Measurements from ENCODE around the gene CUL5. TPM values are rescaled to one million over a fixed set of nuclear protein-coding genes. Genes with fewer than 3 reads are reported as not detected.

The CUL5 gene
- total and polyA plus RNA-seq, 2 of the 8 experiments (the other 6 are each of a cell fraction or from before 2014, with no cell fraction given): 4.9 to 31.8 TPM

DNA sequence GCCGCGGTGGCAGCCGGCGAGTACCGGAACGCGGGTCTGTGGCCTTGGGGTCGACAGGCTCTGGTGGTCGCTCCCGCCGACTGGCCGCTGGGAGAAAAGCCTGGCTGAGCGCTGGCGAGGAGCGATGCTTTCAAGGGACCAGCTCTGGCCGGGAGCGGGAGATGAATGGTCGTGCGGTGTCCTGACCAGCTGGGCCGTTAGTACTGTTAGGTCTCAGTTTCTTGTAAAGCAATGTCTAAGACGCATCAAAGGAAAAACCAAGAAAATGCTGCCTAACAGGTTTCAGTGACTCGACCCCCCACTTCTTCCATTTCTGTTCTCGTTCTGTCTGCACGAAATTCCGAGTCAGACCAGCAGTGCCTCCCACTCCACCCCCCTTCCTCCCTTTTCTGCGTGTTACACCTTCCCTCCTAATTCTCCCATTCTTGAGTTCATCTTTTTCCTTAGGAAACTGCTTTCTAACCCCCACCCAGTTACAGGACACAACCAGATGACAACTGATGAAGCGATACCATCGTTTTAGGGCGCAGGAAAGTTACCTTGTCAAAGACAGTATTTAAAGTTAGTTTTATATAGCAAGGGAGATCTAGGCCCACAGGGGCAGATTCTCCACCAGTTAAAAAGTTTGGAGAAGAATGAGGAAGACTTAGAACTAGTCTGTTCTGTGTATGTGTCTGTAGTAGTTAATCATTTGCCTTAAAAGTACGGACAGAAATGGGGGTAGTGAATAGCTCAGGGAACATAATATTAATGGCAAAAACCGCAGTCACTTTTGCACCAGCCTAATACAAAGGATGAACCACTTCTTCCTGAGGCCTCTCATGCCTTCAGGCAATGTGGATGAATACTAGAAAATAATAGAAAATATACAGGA lies 1.0 kb downstream of the CUL5 start:
- Histone ChIP-seq H4K5ac (ENCODE audit: insufficient read length, low read depth, low read length) (peak overlapping the region; percentile 65), H2AFZ (ENCODE audit: low read length) (peak overlapping the region; percentile 91; the same call in 1 of the 2 replicates)
- TF ChIP-seq CBX8 (IDR thresholded peaks at IDR 0.05; ENCODE audit: borderline replicate concordance, low read depth, low read length): no peak
- no peak for TF ChIP-seq SUZ12 (IDR thresholded peaks at IDR 0.05; ENCODE audit: low read length)
- TF ChIP-seq ASH2L (IDR thresholded peaks at IDR 0.05; ENCODE audit: low read length): peak; percentile 46
- TF ChIP-seq KDM1A (IDR thresholded peaks at IDR 0.05; ENCODE audit: borderline replicate concordance, low read length): no peak
- 0 out of 2 replicates have a peak, but pooled peaks have one; percentile 39 for TF ChIP-seq SP1 (IDR thresholded peaks at IDR 0.05; ENCODE audit: low read depth, low read length)
- no peak for TF ChIP-seq BCL11A (IDR thresholded peaks at IDR 0.05; ENCODE audit: low read depth in 2 of 2, low read length in 2 of 2)
- TF ChIP-seq GABPA (IDR thresholded peaks at IDR 0.05; ENCODE audit: borderline replicate concordance, insufficient read depth, low read length): no peak
- TF ChIP-seq TBP (IDR thresholded peaks at IDR 0.05; ENCODE audit: low read depth, low read length): 0 out of 2 replicates have a peak, but pooled peaks have one; percentile 8
- TF ChIP-seq POLR2A (IDR thresholded peaks at IDR 0.05; ENCODE audit: control extremely low read depth in 1 of 2, low read depth in 2 of 2, low read length in 2 of 2): no peak
- TF ChIP-seq RBBP5 (IDR thresholded peaks at IDR 0.05; ENCODE audit: borderline replicate concordance, low read depth, low read length): no peak
- TF ChIP-seq GTF2F1 (IDR thresholded peaks at IDR 0.05; ENCODE audit: borderline replicate concordance, low read depth, low read length): no peak

More for the DNA sequence above, 1.0 kb downstream of the CUL5 start:
- no peaks in the 10 kb centered on the region for H3K36me3 ChIP-seq (ENCODE audit: control insufficient read depth in 2 of 4, insufficient read depth in 4 of 4, low read length in 3 of 4)
- H3K4ac ChIP-seq (replicated peaks; ENCODE audit: insufficient read length, low read depth, low read length): no peak overlapping the region
- H3K4me2 ChIP-seq (ENCODE audit: insufficient read depth in 1 of 2, low read depth in 2 of 2, low read length in 2 of 2): peak overlapping the region; percentile 76 to 95
- FAIRE-seq: no peak
- peak overlapping the region; percentile 96 for H2BK5ac ChIP-seq (ENCODE audit: low read depth, low read length)
- peak overlapping the region; percentile 86 to 99 (median 97) for H3K9ac ChIP-seq (replicated peaks in 1 of 4; ENCODE audit: extremely low read depth in 1 of 4, low read depth in 3 of 4, low read length in 3 of 4)
- H3K23ac ChIP-seq (ENCODE audit: insufficient read length): no peak overlapping the region
- CTCF ChIA-PET (ENCODE audit: partially characterized antibody): interaction anchor here (0.7 to 4.7 kb wide), 21 partner anchors 10 to 138 kb away, joined by 3 to 57 read pairs (median 4); no protein-coding TSS in a partner anchor
- peak overlapping the region; percentile 5 for H4K91ac ChIP-seq (replicated peaks; ENCODE audit: insufficient read length, low read length)
- H3K56ac ChIP-seq (replicated peaks; ENCODE audit: insufficient read length, low read depth, low read length): peak overlapping the region; percentile 75
- H3K4me3 ChIP-seq (ENCODE audit: extremely low read depth in 1 of 4, insufficient read depth in 2 of 4, low read depth in 3 of 4, low read length in 4 of 4): peak overlapping the region; percentile 79 to 100 (median 95)
- no peak overlapping the region for H2BK20ac ChIP-seq (ENCODE audit: low read length)
- WGBS, 2 experiments (ENCODE audit: extremely low coverage in 1 of 2, insufficient coverage in 1 of 2, insufficient read length in 1 of 2, insufficient replicate concordance in 2 of 2, low coverage in 1 of 2, low lambda C conversion rate in 2 of 2, missing lambda C conversion rate in 1 of 2): 11% methylated on average over 30 of the region's 31 CpGs; no CpG with 5 or more reads in 1 of the 2 experiments
- H3K18ac ChIP-seq (ENCODE audit: extremely low read depth, low read length): peak overlapping the region; percentile 85; the same call in 1 of the 2 replicates
- peak overlapping the region; percentile 92 for H3K27ac ChIP-seq (ENCODE audit: low read depth, low read length)
- H2AK5ac ChIP-seq (ENCODE audit: low read depth, low read length): no peak overlapping the region; the same call in 1 of the 2 replicates
- H3K27me3 ChIP-seq (replicated peaks in 1 of 4; ENCODE audit: control insufficient read depth in 3 of 4, extremely low read depth in 1 of 4, insufficient read depth in 3 of 4, low read length in 3 of 4): no peaks in the 10 kb centered on the region
- POLR2A ChIA-PET (ENCODE audit: partially characterized antibody): interaction anchor here (0.8 to 2.3 kb wide), 22 partner anchors 8 to 213 kb away, joined by 3 to 22 read pairs (median 4); partner anchors contain the start of genes ACAT1, ATM and NPAT
- peaks cover 4% of the 10 kb centered on the region for H3K79me1 ChIP-seq (ENCODE audit: low read depth, low read length)
- no peak overlapping the region for H2BK120ac ChIP-seq (replicated peaks; ENCODE audit: low read depth, low read length)
- H3K79me2 ChIP-seq (ENCODE audit: control insufficient read depth in 1 of 2, insufficient read depth in 2 of 2, low read length in 2 of 2): peaks cover 12 to 55% of the 10 kb centered on the region in 2 experiments
- no peak overlapping the region for H3K14ac ChIP-seq (ENCODE audit: insufficient read length)
- H4K8ac ChIP-seq (ENCODE audit: extremely low read depth, insufficient read depth, low read length): peak overlapping the region; percentile 99; the same call in 1 of the 2 replicates
- DNase-seq (ENCODE audit: low read depth in 1 of 2, low spot score in 2 of 2): no peak
- H3K4me1 ChIP-seq (replicated peaks in 1 of 4; ENCODE audit: control insufficient read depth in 3 of 4, insufficient read depth in 4 of 4, low read length in 3 of 4): peaks cover 0 to 7% (median 3%) of the 10 kb centered on the region in 4 experiments; a peak in 4 of 7 replicates
- no peak overlapping the region for H2BK15ac ChIP-seq (ENCODE audit: low read length)
- H3K23me2 ChIP-seq (ENCODE audit: low read depth, low read length): peaks cover 5% of the 10 kb centered on the region; the same call in 1 of the 2 replicates
- H4K20me1 ChIP-seq (replicated peaks in 1 of 2; ENCODE audit: control insufficient read depth in 1 of 2, insufficient read depth in 2 of 2, low read length in 2 of 2): peaks cover 0 to 1% of the 10 kb centered on the region in 2 experiments
- H2BK12ac ChIP-seq (ENCODE audit: low read depth, low read length): peak overlapping the region; percentile 62; the same call in 1 of the 2 replicates
- H3K9me3 ChIP-seq (ENCODE audit: insufficient read depth in 2 of 2, low read depth in 1 of 2, low read length in 1 of 2): no peaks in the 10 kb centered on the region
